Testis (tissue), 3 donors: Measurements from ENCODE around the gene NDRG4. TPM values are rescaled to one million over a fixed set of nuclear protein-coding genes. Genes with fewer than 3 reads are reported as not detected.

Experiments
- DNase-seq: peaks from one replicate; pipeline ENCODE4 v3.0.0-alpha.2; 2019
- H3K27ac ChIP-seq, 2 donors: fragments of 200-600 bp; sonication (generic); one replicate each; pipeline ENCODE4 v1.5.1; 2019
- H3K27me3 ChIP-seq: fragments of 200-600 bp; sonication (generic); one replicate; pipeline ENCODE4 v1.5.1; 2019
- H3K36me3 ChIP-seq: fragments of 200-600 bp; sonication (generic); one replicate; pipeline ENCODE4 v1.5.1; 2017; ENCODE audit warnings: low read depth; ENCODE audit errors: missing control alignments
- H3K4me1 ChIP-seq: fragments of 200-600 bp; sonication (generic); one replicate; pipeline ENCODE4 v1.5.1; 2019
- H3K4me3 ChIP-seq, 2 donors: fragments of 200-600 bp; sonication (generic); one replicate each; pipeline ENCODE4 v1.5.1; 2017 to 2019
- H3K9me3 ChIP-seq: fragments of 200-600 bp; sonication (generic); one replicate; pipeline ENCODE4 v1.5.1; 2017
- CTCF ChIP-seq, 3 experiments: fragments of 450-650 bp in 2 of 3; fragments of 200-600 bp in 1 of 3; sonication (generic) in 1 of 3; IDR thresholded peaks; one replicate each; pipeline ENCODE4 v1.5.1; 2016 to 2019; ENCODE audit warnings: antibody characterized with exemption in 3 of 3, mild to moderate bottlenecking in 2 of 3, moderate library complexity in 1 of 3
- POLR2A ChIP-seq: fragments of 450-650 bp; IDR thresholded peaks from one replicate; pipeline ENCODE4 v1.6.1; 2017; ENCODE audit warnings: antibody characterized with exemption, mild to moderate bottlenecking, moderate library complexity
- WGBS, 2 donors: methylation state at CpG; one replicate each; pipeline ENCODE4 v1.1.5; 2018; 5-methylcytosine and 5-hydroxymethylcytosine counted together
- intact Hi-C: fragments of 100-400 bp; cut with DNase I; formaldehyde crosslinking; loops from one replicate; pipeline ENCODE4 v1.15.1; 2023; ENCODE audit warnings: low total_unique reads
- polyA plus RNA-seq: library from polyadenylated mRNA; stranded (reverse); fragments of 350-450 nt; fragmentation: Illumina TruSeq; extraction: RNeasy Lipid Tissue Mini Kit (QIAGEN cat#74804); gene quantifications from one replicate; pipeline ENCODE4 v1.2.3, GENCODE V29; 2014; ENCODE audit warnings: low read depth, low replicate concordance; ENCODE audit not compliant: insufficient read depth
- total RNA-seq, 2 donors: library from RNA; depleted of rRNA; stranded (reverse); fragments of >200 nt; gene quantifications; one replicate each; pipeline ENCODE4 v1.2.3, GENCODE V29; 2016

Gene NDRG4
- total and polyA plus RNA-seq, 3 donors from 2014 or later, result 142 to 444 (median 375) TPM

- DNase-seq, result peak; percentile 61
- H3K36me3 ChIP-seq, result no peaks in the 10 kb centered on the region
- intact Hi-C loops, result loop anchor here (5.0 kb wide), 1 partner anchor 155 kb away; no protein-coding TSS in a partner anchor
- H3K4me3 ChIP-seq, result no peak overlapping the region
- 56 to 61% methylated on average over 4 of the region's 4 CpGs for WGBS, 2 donors
- H3K27me3 ChIP-seq, result no peaks in the 10 kb centered on the region
- peaks cover 31% of the 10 kb centered on the region for H3K4me1 ChIP-seq
- H3K27ac ChIP-seq, result no peak overlapping the region
- no peaks in the 10 kb centered on the region for H3K9me3 ChIP-seq
- TF ChIP-seq CTCF (IDR thresholded peaks at IDR 0.05), result no peak
- TF ChIP-seq POLR2A, result no peak
Measured at GRCh38 chr16:58492066-58492465, 7.9 kb upstream of the NDRG4 start.

GRCh38 chr16:58492735-58493134 lies 7.2 kb upstream of the NDRG4 start:
- Histone ChIP-seq H3K4me3 (no peak overlapping the region), H3K27me3 (no peaks in the 10 kb centered on the region), H3K36me3 (no peaks in the 10 kb centered on the region), H3K27ac (no peak overlapping the region), H3K4me1 (peaks cover 28% of the 10 kb centered on the region), H3K9me3 (no peaks in the 10 kb centered on the region)
- TF ChIP-seq CTCF (IDR thresholded peaks at IDR 0.05), result no peak
- TF ChIP-seq POLR2A, result no peak
- intact Hi-C loops, result loop anchor here (5.0 kb wide), 1 partner anchor 155 kb away; no protein-coding TSS in a partner anchor
- WGBS, 2 donors, result 47 to 53% methylated on average over 5 of the region's 5 CpGs
- DNase-seq, result peak; percentile 58

- no peaks in the 10 kb centered on the region for H3K36me3 ChIP-seq
- H3K9me3 ChIP-seq, result no peaks in the 10 kb centered on the region
- H3K4me1 ChIP-seq, result peaks cover 29% of the 10 kb centered on the region
- no peak overlapping the region for H3K4me3 ChIP-seq
- 81 to 87% methylated on average over 12 to 20 of the region's 20 CpGs for WGBS, 2 donors
- DNase-seq, result no peak
- TF ChIP-seq POLR2A (no peak), CTCF (IDR thresholded peaks at IDR 0.05) (no peak)
- H3K27ac ChIP-seq, result peak overlapping the region; percentile 19 to 61
- H3K27me3 ChIP-seq, result no peaks in the 10 kb centered on the region
- intact Hi-C loops, result loop anchor here (5.0 kb wide), 1 partner anchor 157 kb away; no protein-coding TSS in a partner anchor
Measured at GRCh38 chr16:58493756-58494431, 6.0 kb upstream of the NDRG4 start.

- Histone ChIP-seq H3K4me3 (no peak overlapping the region), H3K27ac (peak overlapping the region; percentile 47 to 72), H3K27me3 (no peaks in the 10 kb centered on the region), H3K9me3 (no peaks in the 10 kb centered on the region), H3K36me3 (no peaks in the 10 kb centered on the region), H3K4me1 (peaks cover 31% of the 10 kb centered on the region)
- WGBS, 2 donors, result 29 to 34% methylated on average over 8 of the region's 8 CpGs
- no peak for TF ChIP-seq POLR2A
- TF ChIP-seq CTCF (IDR thresholded peaks at IDR 0.05), result peak in 2 of 3 experiments; percentile 29 to 42
- intact Hi-C loops, result loop anchor here (5.0 kb wide), 1 partner anchor 158 kb away; no protein-coding TSS in a partner anchor
- peak; percentile 95 for DNase-seq
Measured at GRCh38 chr16:58494981-58495520, 4.9 kb upstream of the NDRG4 start.
